OCI-LY1 (cell line): ENCODE measurements around the gene ATXN3.
"Not testable (repeated sequence)": the region's sequence is repeated elsewhere in the genome, so short reads cannot be mapped to it uniquely, and the experiment has no call there.

ENCODE experiments used
- CTCF ChIP-seq: fragments of 200-600 bp; sonication (generic), shearing (Covaris generic); IDR thresholded peaks from 2 replicates; pipeline ENCODE4 v1.5.1; 2017; ENCODE audit warnings: mild to moderate bottlenecking, antibody characterized with exemption, low read length, moderate library complexity, mixed read lengths
- EZH2 ChIP-seq: fragments of 200-600 bp; sonication (generic), shearing (Covaris generic); IDR thresholded peaks from 2 replicates; pipeline ENCODE4 v1.8.0; 2017; ENCODE audit warnings: borderline replicate concordance, mixed run types, mild to moderate bottlenecking, antibody characterized with exemption, low read length, moderate library complexity, mixed read lengths

- not testable (repeated sequence) for TF ChIP-seq CTCF, EZH2
Observed at GRCh38 chr14:92041766-92042165, 64.6 kb downstream of the ATXN3 start.
